ENCODE results near the gene TTLL10.

TTLL10 gene, protein sequence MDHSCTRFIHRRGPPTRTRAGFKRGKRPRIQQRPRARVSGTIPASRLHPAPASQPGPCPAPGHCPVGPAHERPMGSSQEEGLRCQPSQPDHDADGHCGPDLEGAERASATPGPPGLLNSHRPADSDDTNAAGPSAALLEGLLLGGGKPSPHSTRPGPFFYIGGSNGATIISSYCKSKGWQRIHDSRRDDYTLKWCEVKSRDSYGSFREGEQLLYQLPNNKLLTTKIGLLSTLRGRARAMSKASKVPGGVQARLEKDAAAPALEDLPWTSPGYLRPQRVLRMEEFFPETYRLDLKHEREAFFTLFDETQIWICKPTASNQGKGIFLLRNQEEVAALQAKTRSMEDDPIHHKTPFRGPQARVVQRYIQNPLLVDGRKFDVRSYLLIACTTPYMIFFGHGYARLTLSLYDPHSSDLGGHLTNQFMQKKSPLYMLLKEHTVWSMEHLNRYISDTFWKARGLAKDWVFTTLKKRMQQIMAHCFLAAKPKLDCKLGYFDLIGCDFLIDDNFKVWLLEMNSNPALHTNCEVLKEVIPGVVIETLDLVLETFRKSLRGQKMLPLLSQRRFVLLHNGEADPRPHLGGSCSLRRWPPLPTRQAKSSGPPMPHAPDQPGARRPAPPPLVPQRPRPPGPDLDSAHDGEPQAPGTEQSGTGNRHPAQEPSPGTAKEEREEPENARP

GRCh38 chr1:1173793-1174415 is at the start of gene TTLL10:
TTLL10 (plus strand) TSS chr1:1173880; CDS start chr1:1179216, 5,336 bp downstream.
- DNase-seq, result peak; percentile 31

DNA sequence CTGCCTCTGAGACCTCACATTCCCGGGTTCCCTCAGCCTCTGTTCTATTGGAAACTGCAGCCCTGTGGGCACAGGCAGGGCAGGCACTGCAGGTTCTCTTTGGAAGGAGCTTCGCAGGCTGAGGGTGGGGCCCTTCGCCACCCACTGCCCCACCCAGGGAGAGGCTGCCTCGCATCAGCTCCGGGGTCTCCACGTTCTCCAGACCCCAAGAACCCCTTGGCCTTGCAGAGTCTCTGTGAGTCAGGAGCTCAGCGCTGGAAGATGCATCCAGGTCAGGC is 49.2 kb upstream of the TTLL10 start:
- DNase-seq, result no peak

DNA sequence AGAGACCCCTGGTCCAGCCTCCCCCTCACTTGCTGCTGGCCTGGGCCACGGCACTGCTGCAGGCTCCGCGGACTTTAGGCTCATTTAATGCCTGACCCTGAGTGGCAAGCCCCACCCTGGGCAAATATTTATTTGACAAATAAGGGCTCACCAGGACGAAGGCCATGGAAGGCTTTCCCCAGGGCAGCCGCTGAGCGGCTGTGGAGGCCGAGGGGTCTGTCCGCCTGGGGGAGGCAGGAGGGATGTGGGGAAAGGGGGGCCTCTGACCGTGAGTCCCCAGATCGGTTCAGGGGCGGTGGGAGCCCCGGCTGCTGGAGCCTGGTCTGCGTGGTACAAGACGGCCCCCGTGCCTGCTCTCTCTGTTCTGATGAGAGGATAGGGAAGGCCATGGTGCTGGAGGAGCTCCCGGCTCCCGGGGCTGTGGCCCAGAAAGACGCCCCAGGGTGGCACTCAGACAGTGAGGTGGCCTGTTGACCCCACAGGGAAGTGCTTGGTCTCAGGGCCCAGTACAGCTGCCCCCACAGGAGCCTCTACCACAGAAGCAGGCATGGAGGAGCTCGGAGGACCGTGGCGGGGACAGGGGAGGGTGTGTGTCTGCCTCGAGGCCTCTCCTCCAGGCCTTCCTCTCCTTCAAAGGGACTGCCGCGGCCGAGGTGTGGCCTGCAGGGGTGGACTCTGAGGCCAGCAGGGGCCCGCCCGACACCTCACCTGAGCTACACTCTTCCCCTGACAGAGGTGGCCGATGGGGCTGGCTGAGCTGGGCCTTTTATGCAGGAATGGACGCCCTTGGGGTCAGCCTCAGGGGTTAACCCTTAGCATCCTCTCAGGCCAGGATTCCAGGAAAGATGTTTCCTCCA is 48.7 kb upstream of the TTLL10 start:
- peak; percentile 17 for DNase-seq

- peak; percentile 11 for DNase-seq
Measured at GRCh38 chr1:1125945-1126344, 47.7 kb upstream of the TTLL10 start.

DNA sequence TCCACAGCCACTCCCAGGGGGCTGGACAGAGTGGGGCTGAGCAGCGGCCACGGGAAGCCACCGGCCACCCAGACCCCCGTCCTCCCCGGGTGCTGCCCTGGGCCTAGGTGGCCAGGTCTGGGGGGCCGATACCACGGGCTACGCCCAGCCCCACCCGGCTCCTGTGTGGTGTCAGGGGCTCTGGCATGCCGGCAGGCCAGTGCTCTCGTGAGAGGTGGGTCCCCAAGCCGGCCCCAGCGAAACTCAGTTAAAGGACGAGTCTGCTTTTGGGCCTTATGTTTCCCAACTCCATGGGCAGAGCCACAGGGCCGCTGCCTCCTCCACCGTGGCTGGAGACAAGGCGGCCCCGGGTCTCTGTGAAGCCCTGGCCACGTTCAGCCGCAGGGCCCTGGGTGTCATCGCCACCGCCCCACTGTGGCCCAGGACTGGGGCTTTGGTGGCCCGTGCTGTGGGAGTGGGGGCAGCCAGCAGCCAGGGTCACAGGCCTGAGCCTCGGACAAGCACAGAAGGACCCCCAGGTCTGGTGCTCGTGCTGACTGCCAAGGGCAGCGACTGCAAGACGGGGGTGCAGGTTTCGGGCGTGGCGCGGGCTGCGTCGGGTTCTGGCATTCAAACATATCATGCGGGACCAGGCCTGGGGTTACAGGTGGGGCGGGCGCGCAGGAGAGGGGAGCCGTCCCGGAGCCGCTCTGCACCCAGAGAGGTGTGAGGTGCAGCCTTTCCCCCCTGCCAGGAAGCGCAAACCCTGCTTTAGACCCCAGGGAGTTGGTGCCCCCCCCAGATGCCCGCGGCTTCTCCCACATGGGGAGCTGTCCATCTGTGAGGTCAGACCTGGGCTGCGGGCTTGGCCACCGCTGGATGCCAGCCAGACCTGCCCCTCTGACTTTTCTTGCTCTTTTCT is 45.9 kb upstream of the TTLL10 start:
- peak; percentile 30 for DNase-seq

DNA sequence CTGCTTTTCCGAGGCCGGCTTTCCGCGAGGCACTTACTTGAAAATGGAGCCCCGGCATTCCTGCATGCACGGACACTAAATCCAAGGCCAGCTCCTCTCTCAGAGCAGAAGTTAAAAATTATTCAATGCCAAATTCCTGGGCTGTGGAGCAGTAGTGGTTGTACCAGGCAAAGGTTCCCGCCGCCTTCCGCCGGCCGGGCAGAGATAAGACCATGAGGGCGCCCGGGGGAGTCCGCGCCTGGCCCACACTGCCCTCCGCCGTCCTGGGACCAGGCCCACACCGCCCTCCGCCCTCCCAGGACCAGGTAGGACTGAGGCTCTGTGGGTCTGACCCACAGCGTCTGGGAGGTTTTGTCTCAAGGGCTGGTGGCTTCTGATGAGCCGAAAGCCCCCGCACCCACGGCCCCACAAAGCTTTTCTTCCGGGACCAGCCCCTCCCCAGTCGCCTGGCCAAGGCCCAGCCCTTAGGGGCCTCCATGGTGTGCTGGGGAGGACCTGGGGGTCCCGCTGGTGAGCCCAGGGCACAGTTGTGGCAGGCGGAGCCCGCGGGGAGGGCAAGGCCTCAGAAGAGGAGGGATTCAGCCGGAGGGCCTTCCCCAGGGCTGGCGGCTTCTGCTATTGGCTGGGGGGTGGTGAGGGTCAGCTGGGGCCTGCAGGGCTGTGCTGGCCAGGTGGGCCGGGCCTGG is 45.1 kb upstream of the TTLL10 start:
- DNase-seq, result no peak

DNA sequence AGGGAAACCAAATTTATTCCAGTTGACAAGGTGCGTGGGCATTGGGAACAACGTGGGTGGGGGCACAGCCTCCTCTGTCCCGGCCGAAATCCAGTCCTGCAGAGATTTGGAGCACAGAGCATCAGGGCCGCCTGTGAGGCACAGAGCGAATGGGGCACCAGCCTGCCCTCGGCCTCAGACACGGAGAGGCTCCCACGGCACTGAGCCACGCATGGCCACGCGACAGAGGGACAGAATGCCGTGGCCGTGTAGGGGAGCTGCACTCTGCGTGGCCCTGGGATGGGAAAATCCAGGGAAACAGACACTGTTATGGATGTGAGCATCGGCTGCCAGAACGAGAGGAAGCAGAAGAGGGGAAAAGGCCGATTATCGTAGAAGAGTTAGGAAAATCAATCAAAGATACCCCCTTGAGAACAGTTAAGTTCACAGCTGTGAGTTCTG is 44.3 kb upstream of the TTLL10 start:
- DNase-seq, result no peak

GRCh38 chr1:1130206-1131120 is 43.2 kb upstream of the TTLL10 start:
- no peak for DNase-seq

DNA sequence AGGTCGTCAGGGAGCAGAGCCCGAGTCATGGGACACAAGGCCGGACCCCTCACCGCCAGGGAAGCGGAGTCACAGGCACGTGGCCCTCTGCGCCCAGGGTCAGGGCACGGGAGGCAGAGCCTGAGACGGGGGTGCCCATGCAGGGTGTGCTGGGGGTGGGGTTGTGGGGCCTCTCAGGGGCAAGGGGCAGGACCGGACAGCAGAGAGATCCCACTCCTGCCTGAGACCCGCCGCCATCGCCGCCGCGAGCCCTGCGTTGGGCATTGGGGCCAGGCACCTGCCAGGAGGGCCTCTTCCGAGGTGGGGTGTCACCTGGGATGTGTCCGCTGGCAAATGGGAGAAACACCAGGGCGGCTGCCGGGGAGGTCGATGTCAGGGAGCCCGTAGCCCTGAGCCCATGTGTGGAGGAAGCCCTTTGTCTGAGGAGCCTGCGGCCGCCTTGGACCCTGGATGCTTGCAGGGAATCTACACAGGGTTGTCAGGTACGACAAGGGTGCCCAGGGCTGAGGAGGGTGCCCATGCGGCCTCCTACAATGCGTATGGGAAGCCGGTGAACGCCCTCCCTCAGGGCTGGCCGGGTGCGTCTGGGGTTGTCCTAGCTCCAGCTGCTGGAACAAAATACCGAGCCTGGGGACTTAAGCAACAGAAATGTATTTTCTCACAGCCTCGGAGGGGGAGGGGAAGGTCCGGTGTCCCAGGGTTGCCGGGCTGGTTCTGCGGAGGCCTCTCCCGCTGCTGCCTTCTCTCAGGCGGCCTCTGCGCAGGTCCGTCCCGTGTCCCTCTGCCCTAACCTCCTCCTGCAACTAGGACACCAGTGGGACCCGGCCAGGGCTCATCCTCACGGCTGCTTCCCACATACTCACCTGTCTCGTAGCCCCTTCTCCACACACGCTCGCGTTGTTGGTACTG is 41.4 kb upstream of the TTLL10 start:
- no peak for DNase-seq

DNA sequence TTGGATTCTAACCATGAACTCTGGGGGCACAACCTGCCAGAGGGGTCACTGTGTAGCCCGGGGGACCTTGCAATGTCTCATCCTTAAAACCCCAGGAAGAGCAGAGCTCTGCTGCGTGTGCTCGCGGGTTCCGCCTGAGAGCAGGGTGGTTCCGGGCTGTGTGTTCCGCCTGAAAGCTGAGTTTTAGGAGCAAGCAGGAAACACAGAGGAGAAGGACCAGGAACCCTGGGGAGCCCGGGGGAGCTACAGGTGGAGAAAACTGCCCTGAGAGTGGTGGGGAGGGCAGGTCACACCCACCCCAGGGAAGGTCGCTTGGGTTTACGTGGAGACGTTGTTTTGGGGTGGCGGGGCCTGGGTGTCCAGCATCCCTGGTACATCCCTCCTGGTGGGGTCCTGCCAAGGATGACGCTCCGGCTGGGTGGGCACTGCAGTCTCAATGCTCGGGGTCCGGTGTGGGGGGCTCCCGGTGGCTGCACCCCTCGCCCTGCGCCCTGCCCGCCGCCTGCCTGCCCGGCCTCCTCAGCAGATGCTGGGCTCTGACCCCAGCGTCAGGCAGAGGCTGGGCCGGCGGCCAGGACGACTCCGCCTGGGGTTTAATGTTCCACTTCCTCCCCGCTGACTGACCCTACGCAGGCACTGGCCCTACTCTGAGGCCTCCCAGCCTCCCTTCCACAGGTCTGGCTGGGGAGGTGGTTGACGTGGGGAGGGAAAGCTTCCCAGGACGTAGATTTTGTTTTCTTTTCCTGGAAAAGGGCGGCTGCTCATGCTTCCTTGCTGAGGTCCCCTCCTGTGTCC is 40.5 kb upstream of the TTLL10 start:
- peak; percentile 87 for DNase-seq

DNA sequence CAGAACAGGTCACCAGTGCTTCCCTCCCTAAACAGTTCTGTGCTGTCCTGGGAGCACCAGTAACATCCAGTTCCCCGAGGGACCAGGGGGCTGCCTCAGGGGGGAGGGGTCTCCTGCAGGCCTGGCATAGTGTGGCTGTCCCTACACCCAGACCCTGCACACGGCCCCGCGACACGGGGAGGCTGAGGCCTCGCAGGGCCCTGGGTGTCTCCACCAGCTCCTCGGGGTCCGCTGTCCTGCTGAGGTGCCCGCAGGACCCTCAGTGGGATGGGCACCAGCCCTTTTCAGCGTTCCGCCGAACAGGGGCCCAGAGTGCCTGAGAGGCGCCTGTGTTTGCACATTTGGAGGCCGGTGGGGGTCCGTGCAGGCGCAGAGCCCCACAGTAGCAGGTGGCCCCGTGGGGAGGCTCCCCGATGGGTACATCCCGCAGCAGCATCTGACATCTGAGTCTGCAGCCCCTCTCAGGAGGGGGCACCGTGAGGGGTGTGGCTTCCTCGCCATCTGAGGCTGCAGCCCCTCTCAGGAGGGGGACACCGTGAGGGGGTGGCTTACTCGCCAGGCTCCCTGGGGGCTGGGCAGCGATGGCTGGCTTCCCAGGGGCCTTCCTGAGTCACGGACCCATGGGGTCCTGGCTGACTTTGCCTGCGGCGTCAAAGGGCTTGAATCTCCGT is 39.2 kb upstream of the TTLL10 start:
- no peak for DNase-seq

DNA sequence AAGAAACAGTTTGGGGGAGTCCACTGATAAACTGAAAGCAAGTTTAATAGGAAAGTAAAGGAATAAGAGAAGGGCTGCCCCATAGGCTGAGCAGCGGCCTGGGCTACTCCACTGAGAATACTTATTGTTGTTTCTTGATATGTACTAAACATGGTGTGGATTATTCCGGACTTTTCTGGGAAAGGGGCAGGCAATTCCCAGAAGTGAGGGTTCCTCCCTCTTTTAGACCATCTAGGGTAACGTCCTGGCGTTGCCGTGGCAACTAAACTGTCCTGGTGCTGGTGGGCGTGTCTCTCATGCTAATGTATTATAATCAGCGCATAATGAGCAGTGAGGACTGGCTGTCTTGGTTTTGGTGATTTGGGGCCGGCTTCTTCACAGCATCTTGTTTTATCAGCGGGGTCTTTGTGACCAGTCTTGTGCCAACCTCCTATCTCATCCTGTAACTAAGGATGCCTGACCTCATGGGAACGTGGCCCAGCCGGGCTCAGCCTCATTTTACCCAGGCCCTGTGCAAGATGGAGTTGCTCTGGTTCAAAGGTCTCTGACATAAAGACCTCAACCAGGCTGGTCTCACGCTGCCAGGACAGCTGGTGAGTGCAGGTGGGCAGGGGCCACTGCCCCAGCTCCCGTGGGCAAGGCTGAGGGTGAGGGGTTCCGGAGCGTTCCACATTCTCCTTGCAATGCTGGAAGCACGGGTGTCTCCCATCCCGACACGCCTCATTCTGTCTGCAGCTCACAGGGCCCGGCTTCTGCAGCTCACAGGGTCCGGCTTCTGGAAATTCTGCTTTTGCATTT is 38.1 kb upstream of the TTLL10 start:
- DNase-seq, result peak; percentile 77

GRCh38 chr1:1136547-1137230 is 37.0 kb upstream of the TTLL10 start:
- DNase-seq, result no peak

GRCh38 chr1:1137256-1138045 is 36.2 kb upstream of the TTLL10 start:
- DNase-seq, result no peak

DNA sequence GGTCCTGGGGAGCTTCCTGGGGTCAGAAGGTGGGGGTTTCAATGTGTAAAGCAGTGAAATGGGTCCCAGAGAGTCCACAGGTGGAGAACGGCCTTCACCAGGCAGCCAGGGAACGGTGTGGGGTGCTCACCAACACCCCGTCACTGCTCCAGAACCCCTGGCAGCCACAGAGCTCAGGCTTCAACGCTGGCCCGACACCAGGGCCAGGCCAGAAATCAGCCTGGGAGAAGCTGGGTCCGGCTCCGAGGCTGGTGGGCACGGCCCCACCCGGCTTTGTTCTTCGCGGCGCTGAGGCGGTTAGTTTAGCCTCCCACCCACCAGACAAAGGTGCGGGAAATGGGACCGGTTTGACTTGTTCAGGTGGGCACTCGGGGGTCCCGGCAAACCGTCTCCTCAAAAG is 33.0 kb upstream of the TTLL10 start:
- no peak for DNase-seq
